Measurements from ENCODE around the gene RIC3. TPM values are rescaled to one million over a fixed set of nuclear protein-coding genes. Genes with fewer than 3 reads are reported as not detected.

Gene RIC3, protein sequence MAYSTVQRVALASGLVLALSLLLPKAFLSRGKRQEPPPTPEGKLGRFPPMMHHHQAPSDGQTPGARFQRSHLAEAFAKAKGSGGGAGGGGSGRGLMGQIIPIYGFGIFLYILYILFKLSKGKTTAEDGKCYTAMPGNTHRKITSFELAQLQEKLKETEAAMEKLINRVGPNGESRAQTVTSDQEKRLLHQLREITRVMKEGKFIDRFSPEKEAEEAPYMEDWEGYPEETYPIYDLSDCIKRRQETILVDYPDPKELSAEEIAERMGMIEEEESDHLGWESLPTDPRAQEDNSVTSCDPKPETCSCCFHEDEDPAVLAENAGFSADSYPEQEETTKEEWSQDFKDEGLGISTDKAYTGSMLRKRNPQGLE
- 10 to 100 TPM in 1 of 2 donors, 1 to 10 TPM in 1; 6.2 to 11.6 TPM for polyA plus RNA-seq

DNA sequence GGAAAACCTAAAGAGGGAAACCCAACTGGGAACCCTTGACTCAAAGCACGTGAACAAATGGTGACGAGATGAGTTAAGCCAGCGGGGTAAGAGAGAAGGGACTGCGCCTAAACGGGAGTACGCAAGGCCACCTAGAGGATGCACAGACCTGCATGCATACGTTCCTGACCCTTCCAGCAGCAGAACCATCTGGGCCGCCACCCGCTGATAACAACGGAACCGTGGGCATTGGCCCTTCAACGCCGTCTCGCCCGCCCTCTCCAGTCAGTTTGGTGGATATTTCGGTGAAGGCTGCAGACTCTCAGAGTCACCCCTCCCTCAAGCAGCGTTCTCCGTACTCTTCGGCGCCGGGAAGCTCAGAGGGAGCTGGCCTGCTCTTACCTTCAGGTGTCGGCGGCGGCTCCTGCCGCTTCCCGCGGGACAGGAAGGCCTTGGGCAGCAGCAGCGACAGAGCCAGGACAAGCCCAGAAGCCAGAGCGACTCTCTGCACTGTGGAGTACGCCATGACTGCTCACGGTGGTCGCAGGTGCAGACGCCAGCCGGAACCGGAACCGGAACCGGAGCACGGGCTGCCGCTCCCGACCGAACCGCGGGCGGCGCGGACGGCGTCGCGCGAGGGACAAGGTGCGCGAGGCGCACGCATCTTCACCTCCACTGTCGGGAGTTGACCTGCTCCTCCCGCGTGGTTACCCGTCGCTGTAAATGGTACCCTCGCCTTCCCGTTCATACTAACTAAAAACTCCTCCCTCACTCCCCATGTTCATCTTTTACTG, at the start of gene RIC3:
RIC3 (minus strand) TSS at position 541 of the 773 bp plus-strand sequence; CDS start at position 505, 36 bp downstream.
- peak within 1 kb of the TSS in 1 of 2 donors; percentile 6 for H3K27ac ChIP-seq (ENCODE audit: low read depth in 2 of 2, low read length in 1 of 2)
- peaks cover 0 to 6% of the 10 kb centered on the region in 2 donors for H3K4me1 ChIP-seq (ENCODE audit: control insufficient read depth in 2 of 2, insufficient read depth in 2 of 2, low read length in 1 of 2)
- H3K36me3 ChIP-seq (ENCODE audit: control insufficient read depth in 2 of 2, insufficient read depth in 2 of 2, low read length in 1 of 2): no peaks in the 10 kb centered on the region
- peak within 1 kb of the TSS; percentile 68 to 79 for H3K4me3 ChIP-seq (ENCODE audit: low read depth in 1 of 2, low read length in 2 of 2)
- WGBS, 2 donors: 3 to 5% methylated on average over 51 to 62 of the region's 62 CpGs
- H3K9me3 ChIP-seq (ENCODE audit: control insufficient read depth in 2 of 2, insufficient read depth in 1 of 2, low read depth in 1 of 2, low read length in 1 of 2): no peaks in the 10 kb centered on the region
- H3K27me3 ChIP-seq (ENCODE audit: control insufficient read depth in 1 of 2, insufficient read depth in 2 of 2, low read length in 2 of 2): peaks cover 0 to 2% of the 10 kb centered on the region in 2 donors

DNA sequence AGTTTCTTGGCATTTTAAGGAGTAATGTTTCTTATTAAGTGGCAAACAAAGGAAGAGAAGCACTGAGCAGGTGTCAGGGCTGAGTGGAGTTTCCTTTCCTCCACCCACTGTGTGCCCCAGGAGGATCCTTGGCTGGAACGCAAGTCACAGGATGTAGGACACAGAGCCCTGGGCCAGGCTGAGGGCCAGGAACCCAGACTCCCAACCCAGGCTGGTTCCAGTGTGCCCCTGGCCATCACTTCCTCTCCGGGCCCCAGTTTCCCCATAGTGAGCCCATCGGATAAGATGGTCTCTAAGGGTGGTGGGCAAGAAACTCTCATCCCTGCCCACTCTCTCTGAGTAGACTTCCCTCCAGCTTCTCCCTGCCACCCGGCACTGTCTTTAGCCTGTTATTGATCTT, 49.6 kb upstream of the RIC3 start:
- WGBS, 2 donors: 74 to 76% methylated on average over 4 of the region's 4 CpGs
- H3K4me1 ChIP-seq (ENCODE audit: control insufficient read depth in 2 of 2, insufficient read depth in 2 of 2, low read length in 1 of 2): peaks cover 0 to 6% of the 10 kb centered on the region in 2 donors
- no peak overlapping the region for H3K27ac ChIP-seq (ENCODE audit: low read depth in 2 of 2, low read length in 1 of 2)
- H3K27me3 ChIP-seq (ENCODE audit: control insufficient read depth in 1 of 2, insufficient read depth in 2 of 2, low read length in 2 of 2): no peaks in the 10 kb centered on the region
- H3K36me3 ChIP-seq (ENCODE audit: control insufficient read depth in 2 of 2, insufficient read depth in 2 of 2, low read length in 1 of 2): no peaks in the 10 kb centered on the region
- no peak overlapping the region for H3K4me3 ChIP-seq (ENCODE audit: low read depth in 1 of 2, low read length in 2 of 2)
- no peaks in the 10 kb centered on the region for H3K9me3 ChIP-seq (ENCODE audit: control insufficient read depth in 2 of 2, insufficient read depth in 1 of 2, low read depth in 1 of 2, low read length in 1 of 2)

DNA sequence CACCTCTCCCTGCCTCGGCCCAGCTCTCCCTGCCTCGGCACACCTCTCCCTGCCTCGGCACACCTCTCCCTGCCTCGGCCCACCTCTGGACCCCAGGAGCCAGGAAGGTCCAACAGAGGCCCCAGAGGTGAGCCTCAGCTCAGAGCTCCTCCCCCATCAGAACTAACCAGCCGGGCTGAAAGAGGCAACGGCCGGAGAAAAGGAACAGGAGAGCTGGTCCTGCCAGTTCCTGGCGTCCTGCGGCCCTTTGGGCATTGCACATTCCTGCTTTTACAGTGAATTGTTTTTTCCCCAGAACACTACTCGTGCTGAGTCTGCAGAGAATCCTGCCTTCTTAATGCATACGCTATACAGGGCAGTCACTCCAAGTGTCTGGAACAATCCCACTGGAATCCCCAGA, 49.1 kb upstream of the RIC3 start:
- Histone ChIP-seq H3K4me3 (ENCODE audit: low read depth in 1 of 2, low read length in 2 of 2) (no peak overlapping the region), H3K4me1 (ENCODE audit: control insufficient read depth in 2 of 2, insufficient read depth in 2 of 2, low read length in 1 of 2) (peaks cover 0 to 6% of the 10 kb centered on the region in 2 donors), H3K36me3 (ENCODE audit: control insufficient read depth in 2 of 2, insufficient read depth in 2 of 2, low read length in 1 of 2) (no peaks in the 10 kb centered on the region), H3K27me3 (ENCODE audit: control insufficient read depth in 1 of 2, insufficient read depth in 2 of 2, low read length in 2 of 2) (no peaks in the 10 kb centered on the region), H3K27ac (ENCODE audit: low read depth in 2 of 2, low read length in 1 of 2) (no peak overlapping the region), H3K9me3 (ENCODE audit: control insufficient read depth in 2 of 2, insufficient read depth in 1 of 2, low read depth in 1 of 2, low read length in 1 of 2) (no peaks in the 10 kb centered on the region)
- 75 to 77% methylated on average over 11 of the region's 11 CpGs for WGBS, 2 donors

DNA sequence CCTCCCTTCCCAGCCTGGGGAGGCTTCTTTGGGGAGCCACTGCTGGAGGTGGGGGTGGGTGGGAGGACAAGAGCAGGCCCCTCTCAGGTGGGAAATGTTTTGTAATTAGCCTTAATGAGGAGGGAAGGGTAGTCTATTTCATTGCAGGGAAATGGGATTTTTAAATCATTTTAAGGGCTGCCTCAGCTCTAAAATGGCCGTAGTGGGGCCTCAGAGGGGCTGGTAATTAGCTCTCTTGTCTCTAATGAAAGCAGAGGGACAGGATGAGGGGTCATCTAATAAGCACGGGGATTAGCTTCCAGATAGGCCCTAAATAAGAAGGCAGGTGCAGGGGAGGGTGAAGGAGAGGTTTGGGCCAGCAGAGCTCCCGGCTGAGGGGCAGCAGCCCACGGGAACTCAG, 48.3 kb upstream of the RIC3 start:
- Histone ChIP-seq H3K4me1 (ENCODE audit: control insufficient read depth in 2 of 2, insufficient read depth in 2 of 2, low read length in 1 of 2) (peaks cover 0 to 6% of the 10 kb centered on the region in 2 donors), H3K36me3 (ENCODE audit: control insufficient read depth in 2 of 2, insufficient read depth in 2 of 2, low read length in 1 of 2) (no peaks in the 10 kb centered on the region), H3K27me3 (ENCODE audit: control insufficient read depth in 1 of 2, insufficient read depth in 2 of 2, low read length in 2 of 2) (no peaks in the 10 kb centered on the region), H3K4me3 (ENCODE audit: low read depth in 1 of 2, low read length in 2 of 2) (no peak overlapping the region), H3K9me3 (ENCODE audit: control insufficient read depth in 2 of 2, insufficient read depth in 1 of 2, low read depth in 1 of 2, low read length in 1 of 2) (no peaks in the 10 kb centered on the region), H3K27ac (ENCODE audit: low read depth in 2 of 2, low read length in 1 of 2) (no peak overlapping the region)
- WGBS, 2 donors: 77 to 85% methylated on average over 4 of the region's 4 CpGs

DNA sequence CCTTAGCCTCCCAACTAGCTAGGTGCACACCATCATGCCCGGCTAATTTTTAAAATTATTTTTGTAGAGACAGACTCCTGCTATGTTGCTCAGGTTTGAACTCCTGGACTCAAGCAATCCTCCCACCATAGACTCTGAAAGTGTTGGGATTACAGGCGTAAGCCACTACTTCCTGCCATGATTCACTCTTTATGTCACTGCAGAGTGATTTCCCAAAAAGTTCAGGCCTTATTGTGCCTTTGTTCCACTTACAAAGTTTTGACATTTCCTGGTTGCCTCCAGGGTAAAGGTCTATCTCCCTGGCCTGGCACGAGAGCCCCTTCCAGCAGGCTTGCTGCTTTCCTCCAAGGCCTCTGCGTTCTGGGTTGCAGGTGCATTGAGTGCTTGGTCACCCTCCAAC, 44.6 kb upstream of the RIC3 start:
- Histone ChIP-seq H3K4me3 (ENCODE audit: low read depth in 1 of 2, low read length in 2 of 2) (no peak overlapping the region), H3K27ac (ENCODE audit: low read depth in 2 of 2, low read length in 1 of 2) (no peak overlapping the region), H3K27me3 (ENCODE audit: control insufficient read depth in 1 of 2, insufficient read depth in 2 of 2, low read length in 2 of 2) (no peaks in the 10 kb centered on the region), H3K4me1 (ENCODE audit: control insufficient read depth in 2 of 2, insufficient read depth in 2 of 2, low read length in 1 of 2) (no peaks in the 10 kb centered on the region), H3K36me3 (ENCODE audit: control insufficient read depth in 2 of 2, insufficient read depth in 2 of 2, low read length in 1 of 2) (no peaks in the 10 kb centered on the region), H3K9me3 (ENCODE audit: control insufficient read depth in 2 of 2, insufficient read depth in 1 of 2, low read depth in 1 of 2, low read length in 1 of 2) (no peaks in the 10 kb centered on the region)
- 65 to 76% methylated on average over 4 of the region's 4 CpGs for WGBS, 2 donors

DNA sequence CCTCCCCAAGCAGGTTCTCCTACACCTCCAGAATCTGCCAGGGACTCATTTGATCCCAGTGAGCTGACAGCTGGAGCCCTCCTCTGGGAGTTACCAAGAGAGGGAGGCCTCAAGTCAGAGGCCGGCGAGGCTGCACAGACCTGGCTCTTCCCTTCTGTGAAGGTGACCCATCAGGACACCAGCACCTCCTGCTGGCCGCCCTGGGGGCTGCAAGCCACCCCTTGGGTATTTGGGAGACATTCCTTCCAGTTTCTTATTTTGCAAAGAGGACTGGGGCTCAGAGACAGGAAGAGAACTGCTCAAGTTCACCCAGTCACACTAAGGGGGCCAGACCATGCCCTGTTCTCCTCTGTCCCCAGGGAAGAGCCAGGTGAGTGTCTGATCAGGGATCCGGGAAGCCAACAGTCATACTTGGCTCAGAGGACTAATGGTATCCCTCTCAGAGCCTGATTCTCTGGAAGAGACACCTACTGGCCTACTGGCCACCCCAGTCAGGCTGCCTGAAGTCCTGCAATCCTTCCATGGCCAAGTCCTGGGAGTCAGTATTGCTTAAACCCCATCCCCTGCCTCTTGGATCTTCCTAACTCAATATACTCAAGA, 40.5 kb upstream of the RIC3 start:
- H3K4me1 ChIP-seq (ENCODE audit: control insufficient read depth in 2 of 2, insufficient read depth in 2 of 2, low read length in 1 of 2): no peaks in the 10 kb centered on the region
- WGBS, 2 donors: 63 to 69% methylated on average over 4 of the region's 4 CpGs
- no peaks in the 10 kb centered on the region for H3K36me3 ChIP-seq (ENCODE audit: control insufficient read depth in 2 of 2, insufficient read depth in 2 of 2, low read length in 1 of 2)
- no peak overlapping the region for H3K27ac ChIP-seq (ENCODE audit: low read depth in 2 of 2, low read length in 1 of 2)
- H3K4me3 ChIP-seq (ENCODE audit: low read depth in 1 of 2, low read length in 2 of 2): no peak overlapping the region
- no peaks in the 10 kb centered on the region for H3K9me3 ChIP-seq (ENCODE audit: control insufficient read depth in 2 of 2, insufficient read depth in 1 of 2, low read depth in 1 of 2, low read length in 1 of 2)
- H3K27me3 ChIP-seq (ENCODE audit: control insufficient read depth in 1 of 2, insufficient read depth in 2 of 2, low read length in 2 of 2): no peaks in the 10 kb centered on the region

DNA sequence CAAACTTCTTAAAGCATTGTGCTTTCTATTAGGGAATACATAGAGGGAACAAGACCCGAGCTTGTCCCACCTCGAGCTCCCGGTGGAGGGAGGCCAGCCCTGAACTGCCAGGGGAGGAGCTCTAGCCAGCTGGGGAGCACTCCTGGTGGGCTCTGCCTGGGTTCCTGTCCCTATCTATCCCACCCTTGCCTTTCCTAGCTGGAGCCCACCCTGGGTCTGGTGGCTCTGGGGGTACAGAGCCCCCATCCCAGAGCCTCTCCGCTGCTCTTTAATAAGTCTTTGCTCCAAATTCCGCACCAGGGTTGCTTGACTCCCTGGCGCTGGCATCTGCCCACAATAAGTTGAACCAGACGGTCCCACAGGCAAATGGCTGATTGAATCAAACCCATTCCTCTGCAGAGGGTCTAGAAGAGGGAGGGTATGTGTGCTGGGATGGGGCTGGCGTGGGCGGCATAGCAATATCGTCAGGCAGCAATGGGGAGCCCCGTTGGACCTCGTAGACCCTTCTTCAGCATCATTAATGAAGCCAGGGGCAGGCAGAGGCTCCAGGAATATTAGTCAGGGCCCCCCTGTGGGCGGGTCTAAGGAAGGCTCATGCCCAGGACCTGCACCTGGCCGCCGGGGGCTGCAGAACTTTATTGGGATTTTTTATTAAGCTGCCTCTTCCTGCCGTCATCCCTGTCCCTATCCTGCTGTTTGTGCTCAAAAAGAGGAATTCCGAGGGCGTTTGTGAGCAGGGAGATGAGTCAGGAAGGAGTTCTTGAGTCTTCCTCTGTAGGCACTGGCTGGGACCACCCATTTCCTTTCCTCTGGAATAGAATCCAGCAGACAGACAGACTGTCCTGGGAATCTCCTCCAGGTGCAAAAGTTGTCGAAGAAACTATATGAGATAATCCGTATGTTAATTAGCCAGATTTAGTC, 38.5 kb upstream of the RIC3 start:
- Histone ChIP-seq H3K27me3 (ENCODE audit: control insufficient read depth in 1 of 2, insufficient read depth in 2 of 2, low read length in 2 of 2) (no peaks in the 10 kb centered on the region), H3K4me1 (ENCODE audit: control insufficient read depth in 2 of 2, insufficient read depth in 2 of 2, low read length in 1 of 2) (no peaks in the 10 kb centered on the region), H3K27ac (ENCODE audit: low read depth in 2 of 2, low read length in 1 of 2) (no peak overlapping the region), H3K4me3 (ENCODE audit: low read depth in 1 of 2, low read length in 2 of 2) (no peak overlapping the region), H3K36me3 (ENCODE audit: control insufficient read depth in 2 of 2, insufficient read depth in 2 of 2, low read length in 1 of 2) (no peaks in the 10 kb centered on the region), H3K9me3 (ENCODE audit: control insufficient read depth in 2 of 2, insufficient read depth in 1 of 2, low read depth in 1 of 2, low read length in 1 of 2) (no peaks in the 10 kb centered on the region)
- 57 to 60% methylated on average over 20 of the region's 20 CpGs for WGBS, 2 donors

DNA sequence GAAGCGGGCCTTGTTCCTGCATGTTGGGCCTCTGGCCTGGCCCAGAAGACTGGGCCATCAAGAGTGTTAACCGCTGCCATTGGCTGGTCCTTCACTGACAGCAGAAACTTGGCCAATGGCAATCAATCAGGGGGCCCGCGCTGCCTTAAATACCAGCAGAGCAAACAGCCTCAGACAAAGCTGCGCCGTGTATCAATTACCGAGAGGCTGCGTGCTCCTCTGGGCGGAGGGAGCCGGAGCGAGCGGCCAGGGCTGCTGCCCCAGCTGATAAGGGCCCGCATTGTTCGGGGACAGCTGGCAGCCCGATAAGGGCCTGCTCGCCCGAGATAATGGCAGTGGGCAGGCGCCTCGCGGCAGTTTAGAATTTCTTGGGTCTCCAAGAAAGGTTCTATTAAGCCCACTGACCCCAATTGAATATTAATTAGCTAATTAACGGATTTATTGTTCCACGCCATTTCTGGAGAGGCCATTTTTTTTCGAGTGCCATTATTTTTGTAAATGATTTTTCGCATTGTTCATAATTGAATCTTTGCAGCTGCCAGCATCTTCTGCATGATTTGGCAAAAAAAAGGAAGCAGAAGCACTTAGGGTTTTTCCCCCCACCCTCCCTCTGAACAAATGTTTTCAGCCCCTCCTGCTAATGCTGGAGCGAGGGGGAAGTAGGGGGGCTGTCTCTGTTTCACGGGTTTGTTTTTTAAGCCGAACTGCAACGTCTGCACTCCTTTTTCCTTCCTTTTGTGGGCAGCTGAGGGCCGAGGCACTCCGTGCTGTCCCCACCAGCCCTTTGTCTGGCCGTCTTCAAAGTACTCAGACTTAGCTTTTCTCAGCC, 37.6 kb upstream of the RIC3 start:
- Histone ChIP-seq H3K4me1 (ENCODE audit: control insufficient read depth in 2 of 2, insufficient read depth in 2 of 2, low read length in 1 of 2) (no peaks in the 10 kb centered on the region), H3K27me3 (ENCODE audit: control insufficient read depth in 1 of 2, insufficient read depth in 2 of 2, low read length in 2 of 2) (no peaks in the 10 kb centered on the region), H3K9me3 (ENCODE audit: control insufficient read depth in 2 of 2, insufficient read depth in 1 of 2, low read depth in 1 of 2, low read length in 1 of 2) (no peaks in the 10 kb centered on the region), H3K27ac (ENCODE audit: low read depth in 2 of 2, low read length in 1 of 2) (no peak overlapping the region), H3K4me3 (ENCODE audit: low read depth in 1 of 2, low read length in 2 of 2) (no peak overlapping the region), H3K36me3 (ENCODE audit: control insufficient read depth in 2 of 2, insufficient read depth in 2 of 2, low read length in 1 of 2) (no peaks in the 10 kb centered on the region)
- WGBS, 2 donors: 32 to 47% methylated on average over 31 of the region's 31 CpGs
